ENCODE measurements around the gene STYXL2. TPM values are rescaled to one million over a fixed set of nuclear protein-coding genes. Genes with fewer than 3 reads are reported as not detected.

STYXL2 gene
- total RNA-seq: 40.1 and 46.6 TPM in 2 replicates
- 23.4 TPM for polyA plus RNA-seq (2012)

- DNase-seq (ENCODE audit: low read depth): peak; percentile 95
These were observed at the start of gene STYXL2 for GRCh38 chr1:167093846-167094516. Gene STYXL2 (plus strand): TSS chr1:167094075. CDS start chr1:167094850, 775 bp downstream.

- DNase-seq (ENCODE audit: low read depth): no peak
These were observed 42.0 kb upstream of the STYXL2 start for GRCh38 chr1:167051907-167052306.

GRCh38 chr1:167052389-167052788 lies 41.5 kb upstream of the STYXL2 start:
- DNase-seq (ENCODE audit: low read depth): no peak

- no peak for DNase-seq (ENCODE audit: low read depth)
These were observed 39.3 kb upstream of the STYXL2 start for GRCh38 chr1:167054531-167054930.

GRCh38 chr1:167054946-167055630 lies 38.8 kb upstream of the STYXL2 start:
- DNase-seq (ENCODE audit: low read depth): peak; percentile 30

GRCh38 chr1:167056529-167057231 lies 37.2 kb upstream of the STYXL2 start:
- DNase-seq (ENCODE audit: low read depth): no peak

- DNase-seq (ENCODE audit: low read depth): peak; percentile 57
These were observed 36.6 kb upstream of the STYXL2 start for GRCh38 chr1:167057241-167057688.

- peak; percentile 71 for DNase-seq (ENCODE audit: low read depth)
These were observed 34.6 kb upstream of the STYXL2 start for GRCh38 chr1:167059045-167059808.

- no peak for DNase-seq (ENCODE audit: low read depth)
These were observed 34.1 kb upstream of the STYXL2 start for GRCh38 chr1:167059809-167060107.

- DNase-seq (ENCODE audit: low read depth): no peak
These were observed 33.5 kb upstream of the STYXL2 start for GRCh38 chr1:167060141-167061072.

- DNase-seq (ENCODE audit: low read depth): no peak
These were observed 32.8 kb upstream of the STYXL2 start for GRCh38 chr1:167061073-167061464.

- no peak for DNase-seq (ENCODE audit: low read depth)
These were observed 29.3 kb upstream of the STYXL2 start for GRCh38 chr1:167064621-167065020.

- no peak for DNase-seq (ENCODE audit: low read depth)
These were observed 28.4 kb upstream of the STYXL2 start for GRCh38 chr1:167065471-167065870.

GRCh38 chr1:167066333-167067122 lies 27.3 kb upstream of the STYXL2 start:
- DNase-seq (ENCODE audit: low read depth): peak; percentile 73

- no peak for DNase-seq (ENCODE audit: low read depth)
These were observed 26.0 kb upstream of the STYXL2 start for GRCh38 chr1:167067904-167068303.

- DNase-seq (ENCODE audit: low read depth): no peak
These were observed 25.1 kb upstream of the STYXL2 start for GRCh38 chr1:167068761-167069160.

- DNase-seq (ENCODE audit: low read depth): no peak
These were observed 22.6 kb upstream of the STYXL2 start for GRCh38 chr1:167071286-167071685.

- DNase-seq (ENCODE audit: low read depth): no peak
These were observed 17.7 kb upstream of the STYXL2 start for GRCh38 chr1:167076136-167076710.
